ENCODE data around the gene CENPA. TPM values are rescaled to one million over a fixed set of nuclear protein-coding genes. Genes with fewer than 3 reads are reported as not detected.

The CENPA gene
- polyA plus RNA-seq, 2 of the 4 experiments (the other 2 are of a cell fraction): 45.7 to 46.0 TPM

DNA sequence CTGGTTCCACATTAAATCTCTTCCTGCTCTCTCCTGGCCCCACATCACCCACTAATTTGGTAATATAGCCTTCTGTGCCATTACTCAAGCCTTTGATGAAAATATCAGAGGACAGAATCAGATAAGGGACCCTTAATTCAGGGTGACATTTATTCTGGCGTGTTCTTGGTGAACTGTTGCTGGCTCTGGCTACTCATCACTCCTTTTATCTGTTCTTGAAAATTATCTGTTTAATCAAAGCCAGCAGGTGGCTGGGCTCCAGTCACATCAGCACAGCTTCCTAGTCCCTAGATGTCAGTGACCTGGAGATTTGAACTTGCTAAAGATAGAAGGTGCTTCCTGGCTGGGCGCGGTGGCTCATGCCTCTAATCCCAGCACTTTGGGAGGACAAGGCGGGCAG is 48.6 kb upstream of the CENPA start:
- H3K4me2 ChIP-seq: no peak overlapping the region
- H3K9me3 ChIP-seq: no peaks in the 10 kb centered on the region
- WGBS (ENCODE audit: missing lambda C conversion rate): 87% methylated on average over 4 of the region's 4 CpGs
- FAIRE-seq (no peak), DNase-seq (ENCODE audit: low read depth in 1 of 2, low spot score in 1 of 2) (no peak), ATAC-seq (no peak)
- ChIA-PET CTCF (interaction anchor here (1.0 to 22.6 kb wide), 7 partner anchors 8 to 175 kb away, joined by 3 to 736 read pairs (median 7); a partner anchor contains a TSS), POLR2A (no interaction called here)
- no peak overlapping the region for H3K4me3 ChIP-seq
- peaks cover 44% of the 10 kb centered on the region for H3K4me1 ChIP-seq
- TF ChIP-seq TP53 (CRISPR knock-in tag; IDR thresholded peaks at IDR 0.05): no peak
- no peak for TF ChIP-seq MYC (IDR thresholded peaks at IDR 0.05; ENCODE audit: borderline replicate concordance, low read length)
- TF ChIP-seq FOXS1 (CRISPR knock-in tag; IDR thresholded peaks at IDR 0.05): no peak
- TF ChIP-seq SREBF2 (IDR thresholded peaks at IDR 0.05): no peak
- TF ChIP-seq, protein P1, sequence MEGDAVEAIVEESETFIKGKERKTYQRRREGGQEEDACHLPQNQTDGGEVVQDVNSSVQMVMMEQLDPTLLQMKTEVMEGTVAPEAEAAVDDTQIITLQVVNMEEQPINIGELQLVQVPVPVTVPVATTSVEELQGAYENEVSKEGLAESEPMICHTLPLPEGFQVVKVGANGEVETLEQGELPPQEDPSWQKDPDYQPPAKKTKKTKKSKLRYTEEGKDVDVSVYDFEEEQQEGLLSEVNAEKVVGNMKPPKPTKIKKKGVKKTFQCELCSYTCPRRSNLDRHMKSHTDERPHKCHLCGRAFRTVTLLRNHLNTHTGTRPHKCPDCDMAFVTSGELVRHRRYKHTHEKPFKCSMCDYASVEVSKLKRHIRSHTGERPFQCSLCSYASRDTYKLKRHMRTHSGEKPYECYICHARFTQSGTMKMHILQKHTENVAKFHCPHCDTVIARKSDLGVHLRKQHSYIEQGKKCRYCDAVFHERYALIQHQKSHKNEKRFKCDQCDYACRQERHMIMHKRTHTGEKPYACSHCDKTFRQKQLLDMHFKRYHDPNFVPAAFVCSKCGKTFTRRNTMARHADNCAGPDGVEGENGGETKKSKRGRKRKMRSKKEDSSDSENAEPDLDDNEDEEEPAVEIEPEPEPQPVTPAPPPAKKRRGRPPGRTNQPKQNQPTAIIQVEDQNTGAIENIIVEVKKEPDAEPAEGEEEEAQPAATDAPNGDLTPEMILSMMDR (IDR thresholded peaks at IDR 0.05): no peak
- no peak for TF ChIP-seq EHF (CRISPR knock-in tag; IDR thresholded peaks at IDR 0.05)
- no peak for TF ChIP-seq RAD21 (conservative IDR thresholded peaks at IDR 0.05 in 1 of 2, IDR thresholded peaks at IDR 0.05 in 1 of 2)
- no peak for TF ChIP-seq ZC3H11A (IDR thresholded peaks at IDR 0.05)
- TF ChIP-seq, protein P2, sequence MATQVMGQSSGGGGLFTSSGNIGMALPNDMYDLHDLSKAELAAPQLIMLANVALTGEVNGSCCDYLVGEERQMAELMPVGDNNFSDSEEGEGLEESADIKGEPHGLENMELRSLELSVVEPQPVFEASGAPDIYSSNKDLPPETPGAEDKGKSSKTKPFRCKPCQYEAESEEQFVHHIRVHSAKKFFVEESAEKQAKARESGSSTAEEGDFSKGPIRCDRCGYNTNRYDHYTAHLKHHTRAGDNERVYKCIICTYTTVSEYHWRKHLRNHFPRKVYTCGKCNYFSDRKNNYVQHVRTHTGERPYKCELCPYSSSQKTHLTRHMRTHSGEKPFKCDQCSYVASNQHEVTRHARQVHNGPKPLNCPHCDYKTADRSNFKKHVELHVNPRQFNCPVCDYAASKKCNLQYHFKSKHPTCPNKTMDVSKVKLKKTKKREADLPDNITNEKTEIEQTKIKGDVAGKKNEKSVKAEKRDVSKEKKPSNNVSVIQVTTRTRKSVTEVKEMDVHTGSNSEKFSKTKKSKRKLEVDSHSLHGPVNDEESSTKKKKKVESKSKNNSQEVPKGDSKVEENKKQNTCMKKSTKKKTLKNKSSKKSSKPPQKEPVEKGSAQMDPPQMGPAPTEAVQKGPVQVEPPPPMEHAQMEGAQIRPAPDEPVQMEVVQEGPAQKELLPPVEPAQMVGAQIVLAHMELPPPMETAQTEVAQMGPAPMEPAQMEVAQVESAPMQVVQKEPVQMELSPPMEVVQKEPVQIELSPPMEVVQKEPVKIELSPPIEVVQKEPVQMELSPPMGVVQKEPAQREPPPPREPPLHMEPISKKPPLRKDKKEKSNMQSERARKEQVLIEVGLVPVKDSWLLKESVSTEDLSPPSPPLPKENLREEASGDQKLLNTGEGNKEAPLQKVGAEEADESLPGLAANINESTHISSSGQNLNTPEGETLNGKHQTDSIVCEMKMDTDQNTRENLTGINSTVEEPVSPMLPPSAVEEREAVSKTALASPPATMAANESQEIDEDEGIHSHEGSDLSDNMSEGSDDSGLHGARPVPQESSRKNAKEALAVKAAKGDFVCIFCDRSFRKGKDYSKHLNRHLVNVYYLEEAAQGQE (IDR thresholded peaks at IDR 0.05): no peak
- TF ChIP-seq, protein P3, sequence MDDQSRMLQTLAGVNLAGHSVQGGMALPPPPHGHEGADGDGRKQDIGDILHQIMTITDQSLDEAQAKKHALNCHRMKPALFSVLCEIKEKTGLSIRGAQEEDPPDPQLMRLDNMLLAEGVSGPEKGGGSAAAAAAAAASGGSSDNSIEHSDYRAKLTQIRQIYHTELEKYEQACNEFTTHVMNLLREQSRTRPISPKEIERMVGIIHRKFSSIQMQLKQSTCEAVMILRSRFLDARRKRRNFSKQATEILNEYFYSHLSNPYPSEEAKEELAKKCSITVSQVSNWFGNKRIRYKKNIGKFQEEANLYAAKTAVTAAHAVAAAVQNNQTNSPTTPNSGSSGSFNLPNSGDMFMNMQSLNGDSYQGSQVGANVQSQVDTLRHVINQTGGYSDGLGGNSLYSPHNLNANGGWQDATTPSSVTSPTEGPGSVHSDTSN (IDR thresholded peaks at IDR 0.05): no peak
- H3K27ac ChIP-seq: peak overlapping the region; percentile 68 to 94; a peak in 5 of 6 replicates

DNA sequence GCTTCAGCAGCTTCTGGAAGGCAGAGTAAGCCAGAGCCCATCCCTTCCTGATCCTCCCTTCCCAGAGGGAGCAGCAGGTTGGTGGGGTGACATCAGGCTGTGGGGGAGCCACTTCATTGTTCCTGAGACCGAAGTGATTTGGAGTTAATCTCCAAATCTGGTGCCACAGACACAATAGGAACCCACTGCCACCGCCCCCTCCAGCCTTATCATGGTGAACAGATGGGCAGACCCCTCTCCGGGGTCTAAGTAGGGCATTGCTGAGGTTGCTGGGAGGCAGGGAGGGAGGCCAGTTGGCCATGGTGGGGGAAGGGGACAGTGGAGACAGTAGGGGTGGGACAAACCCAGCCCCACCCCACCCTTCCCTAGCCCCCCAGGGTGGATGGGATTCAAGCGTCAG is 47.4 kb upstream of the CENPA start:
- no peak overlapping the region for H3K4me3 ChIP-seq
- peaks cover 35% of the 10 kb centered on the region for H3K4me1 ChIP-seq
- no peak for FAIRE-seq
- POLR2A ChIA-PET: no interaction called here
- ATAC-seq: no peak
- H3K4me2 ChIP-seq: no peak overlapping the region
- H3K9me3 ChIP-seq: no peaks in the 10 kb centered on the region
- peak overlapping the region; percentile 35 to 94; a peak in 5 of 6 replicates for H3K27ac ChIP-seq
- WGBS (ENCODE audit: missing lambda C conversion rate): 93% methylated on average over 4 of the region's 4 CpGs
- CTCF ChIA-PET: interaction anchor here (1.2 to 22.6 kb wide), 5 partner anchors 8 to 159 kb away, joined by 3 to 736 read pairs (median 7); no protein-coding TSS in a partner anchor
- no peak for DNase-seq (ENCODE audit: low read depth in 1 of 2, low spot score in 1 of 2)
- TF ChIP-seq NFE2L2 (conservative IDR thresholded peaks at IDR 0.05; ENCODE audit: low read length): no peak

DNA sequence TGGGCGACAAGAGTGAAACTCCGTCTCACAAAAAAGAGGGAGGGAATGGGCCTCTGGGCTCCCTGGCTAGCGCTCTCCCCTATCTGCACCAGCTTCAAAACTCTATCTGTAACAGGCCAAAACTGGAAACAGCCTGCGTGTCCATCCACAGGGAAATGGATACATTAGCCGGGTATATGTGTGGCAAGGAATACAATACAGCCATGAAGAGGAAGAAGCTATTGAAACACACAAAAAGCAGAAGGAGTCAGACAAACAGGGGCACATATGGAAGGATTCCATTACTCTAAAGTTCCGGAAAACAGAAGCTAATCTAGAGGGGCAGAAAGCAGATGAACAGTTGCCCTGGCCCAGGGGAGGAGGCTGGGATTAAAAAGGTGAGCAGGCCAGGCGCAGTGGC is 46.3 kb upstream of the CENPA start:
- Histone ChIP-seq H3K4me2 (no peak overlapping the region), H3K27ac (peak overlapping the region in 1 of 2 experiments; percentile 94; a peak in 3 of 6 replicates), H3K4me3 (no peak overlapping the region), H3K4me1 (peaks cover 41% of the 10 kb centered on the region), H3K9me3 (no peaks in the 10 kb centered on the region)
- DNase-seq (ENCODE audit: low read depth in 1 of 2, low spot score in 1 of 2): no peak
- ATAC-seq: no peak
- no peak for FAIRE-seq
- CTCF ChIA-PET: interaction anchor here (0.8 to 22.6 kb wide), 8 partner anchors 9 to 236 kb away, joined by 3 to 736 read pairs (median 4); no protein-coding TSS in a partner anchor
- 91% methylated on average over 7 of the region's 7 CpGs for WGBS (ENCODE audit: missing lambda C conversion rate)
- POLR2A ChIA-PET: no interaction called here
- TF ChIP-seq JUNB (IDR thresholded peaks at IDR 0.05) (no peak), FOSL2 (IDR thresholded peaks at IDR 0.05) (no peak), FOSL2 (CRISPR knock-in tag; IDR thresholded peaks at IDR 0.05) (no peak), FOSB (CRISPR knock-in tag; IDR thresholded peaks at IDR 0.05) (no peak), POLR2A (IDR thresholded peaks at IDR 0.05; ENCODE audit: low read length) (no peak), HOXA7 (CRISPR knock-in tag; IDR thresholded peaks at IDR 0.05) (no peak), RARB (CRISPR knock-in tag; IDR thresholded peaks at IDR 0.05) (no peak), PHF8 (IDR thresholded peaks at IDR 0.05; ENCODE audit: borderline replicate concordance, low read depth) (no peak), SREBF2 (IDR thresholded peaks at IDR 0.05) (no peak), FOXS1 (CRISPR knock-in tag; IDR thresholded peaks at IDR 0.05) (no peak), NFE2L2 (conservative IDR thresholded peaks at IDR 0.05; ENCODE audit: low read length) (no peak), CBX2 (IDR thresholded peaks at IDR 0.05; ENCODE audit: borderline replicate concordance, low read depth) (no peak), RCOR1 (IDR thresholded peaks at IDR 0.05; ENCODE audit: low read depth, low read length) (no peak), EHF (CRISPR knock-in tag; IDR thresholded peaks at IDR 0.05) (no peak)
- TF ChIP-seq, protein P3 (IDR thresholded peaks at IDR 0.05): no peak
- TF ChIP-seq, protein P1 (IDR thresholded peaks at IDR 0.05): no peak
- TF ChIP-seq, protein P4, sequence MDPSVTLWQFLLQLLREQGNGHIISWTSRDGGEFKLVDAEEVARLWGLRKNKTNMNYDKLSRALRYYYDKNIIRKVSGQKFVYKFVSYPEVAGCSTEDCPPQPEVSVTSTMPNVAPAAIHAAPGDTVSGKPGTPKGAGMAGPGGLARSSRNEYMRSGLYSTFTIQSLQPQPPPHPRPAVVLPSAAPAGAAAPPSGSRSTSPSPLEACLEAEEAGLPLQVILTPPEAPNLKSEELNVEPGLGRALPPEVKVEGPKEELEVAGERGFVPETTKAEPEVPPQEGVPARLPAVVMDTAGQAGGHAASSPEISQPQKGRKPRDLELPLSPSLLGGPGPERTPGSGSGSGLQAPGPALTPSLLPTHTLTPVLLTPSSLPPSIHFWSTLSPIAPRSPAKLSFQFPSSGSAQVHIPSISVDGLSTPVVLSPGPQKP (IDR thresholded peaks at IDR 0.05; ENCODE audit: low read depth, low read length): no peak

Measured in A549 (cell line).